CD8-positive, alpha-beta memory T cell (primary cell): ENCODE data around the gene GNB2. TPM values are rescaled to one million over a fixed set of nuclear protein-coding genes. Genes with fewer than 3 reads are reported as not detected.

Source experiments
- CTCF ChIA-PET: fragments of 350-600 bp; sonication (Branson Sonifier 250); formaldehyde crosslinking; loops from one replicate; lab custom pipeline; 2021; ENCODE audit warnings: antibody characterized with exemption; lab: Charles Lee
- POLR2A ChIA-PET: fragments of 350-600 bp; sonication (Branson Sonifier 250); formaldehyde crosslinking; loops from one replicate; lab custom pipeline; 2021; ENCODE audit warnings: antibody characterized with exemption; lab: Charles Lee
- DNase-seq, 5 donors: peaks; one replicate each; pipeline versions ENCODE4 v3.0.0 to v3.0.0-alpha.2; 2020 to 2022; ENCODE audit warnings: mixed read lengths in 1 of 5
- H3K27ac ChIP-seq: one replicate; pipeline ENCODE4 v1.7.0; 2013; ENCODE audit warnings: low read depth, mild to moderate bottlenecking, low read length, moderate library complexity
- H3K27me3 ChIP-seq: 2 replicates; pipeline ENCODE4 v1.7.0; 2013; ENCODE audit warnings: low read length, mild to moderate bottlenecking; ENCODE audit not compliant: insufficient read depth, poor library complexity, severe bottlenecking
- H3K36me3 ChIP-seq: 2 replicates; pipeline ENCODE4 v1.7.0; 2013; ENCODE audit warnings: mild to moderate bottlenecking, low read length, moderate library complexity; ENCODE audit not compliant: insufficient read depth
- H3K4me1 ChIP-seq: 2 replicates; pipeline ENCODE4 v1.7.0; 2013; ENCODE audit warnings: mild to moderate bottlenecking, low read length, moderate library complexity; ENCODE audit not compliant: insufficient read depth
- H3K4me3 ChIP-seq: 2 replicates; pipeline ENCODE4 v1.7.0; 2013; ENCODE audit warnings: mild to moderate bottlenecking, low read length
- H3K9me3 ChIP-seq: 2 replicates; pipeline ENCODE4 v1.7.0; 2013; ENCODE audit warnings: mild to moderate bottlenecking, low read length
- H3K27ac Mint-ChIP-seq, 8 donors: one replicate each; pipeline ENCODE4 v1.8.0; 2020 to 2021; ENCODE audit warnings: mixed read lengths in 8 of 8, mild to moderate bottlenecking in 6 of 8, inconsistent platforms in 3 of 8, moderate library complexity in 3 of 8
- H3K27me3 Mint-ChIP-seq, 2 donors: one replicate each; pipeline ENCODE4 v1.8.0; 2020 to 2021; ENCODE audit warnings: mixed read lengths in 2 of 2, mild to moderate bottlenecking in 1 of 2, moderate library complexity in 1 of 2
- H3K36me3 Mint-ChIP-seq, 3 donors: one replicate each; pipeline ENCODE4 v1.8.0; 2020 to 2021; ENCODE audit warnings: mixed read lengths in 3 of 3, inconsistent platforms in 1 of 3, mild to moderate bottlenecking in 1 of 3
- H3K4me1 Mint-ChIP-seq, 3 donors: one replicate each; pipeline ENCODE4 v1.8.0; 2020 to 2021; ENCODE audit warnings: mixed read lengths in 3 of 3, inconsistent platforms in 1 of 3, mild to moderate bottlenecking in 1 of 3
- H3K4me3 Mint-ChIP-seq, 7 donors: one replicate each; pipeline ENCODE4 v1.8.0; 2020 to 2021; ENCODE audit warnings: mixed read lengths in 7 of 7, mild to moderate bottlenecking in 6 of 7, moderate library complexity in 4 of 7, inconsistent platforms in 2 of 7
- H3K9me3 Mint-ChIP-seq, 5 donors: one replicate each; pipeline ENCODE4 v1.8.0; 2020 to 2022; ENCODE audit warnings: mixed read lengths in 5 of 5, mild to moderate bottlenecking in 3 of 5, moderate library complexity in 2 of 5, inconsistent platforms in 1 of 5
- polyA plus RNA-seq: library from polyadenylated mRNA; unstranded; fragments of 300-500 nt; fragmentation: Illumina TruSeq; gene quantifications from one replicate; pipeline ENCODE4 v1.2.3, GENCODE V29; 2021
- total RNA-seq, 2 experiments: library from RNA; stranded (reverse); gene quantifications; one replicate each; pipeline ENCODE4 v1.2.3, GENCODE V29; 2021

The GNB2 gene
- total and polyA plus RNA-seq, 3 experiments from 2014 or later, result 62.9 to 262 (median 253) TPM

DNA sequence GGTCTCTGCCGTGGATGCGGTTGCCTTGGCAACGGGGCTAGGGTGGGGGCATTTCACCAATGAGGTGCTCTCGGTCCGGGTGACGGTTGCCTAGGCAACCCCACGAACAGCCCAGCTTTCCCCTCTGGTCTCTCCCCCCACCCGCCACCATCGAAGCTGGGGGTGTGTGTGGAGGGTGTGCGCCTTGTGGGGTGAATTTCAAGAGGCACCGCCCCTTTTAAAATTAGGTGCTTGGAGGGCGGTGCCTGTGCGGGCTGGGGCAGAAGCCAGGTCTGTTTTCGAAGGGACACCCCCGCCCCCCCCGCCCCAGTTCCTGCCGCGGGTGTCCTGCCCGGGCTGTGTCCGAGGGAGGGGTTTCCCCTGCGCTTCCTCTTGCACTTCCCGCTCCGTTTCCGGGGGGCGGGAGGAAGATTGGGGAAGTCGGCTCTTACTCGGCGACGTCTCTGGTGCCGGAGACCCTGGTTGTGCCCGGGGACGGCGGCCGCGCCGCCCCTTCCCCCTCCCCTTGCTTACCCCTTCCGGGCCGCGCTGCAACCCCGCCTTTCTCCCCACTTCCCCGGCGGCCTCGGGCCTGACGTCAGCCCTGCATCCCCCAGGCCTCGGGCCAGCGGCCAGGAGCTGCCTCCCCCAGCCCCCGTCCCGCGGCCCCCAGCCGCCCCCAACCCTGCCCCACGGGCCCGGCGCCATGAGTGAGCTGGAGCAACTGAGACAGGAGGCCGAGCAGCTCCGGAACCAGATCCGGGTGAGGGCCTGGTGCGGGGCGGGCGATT lies 2.2 kb downstream of the GNB2 start:
- ChIA-PET CTCF (interaction anchor here (1.4 to 8.8 kb wide), 4 partner anchors 17 to 176 kb away, joined by 3 to 91 read pairs (median 13); partner anchors contain the start of genes GIGYF1, POP7 and SLC12A9), POLR2A (interaction anchor here (0.6 to 3.3 kb wide), 8 partner anchors 14 to 247 kb away, joined by 3 to 14 read pairs (median 4); partner anchors contain the start of genes FBXO24, LRCH4, MOSPD3 and POP7)
- H3K36me3 Mint-ChIP-seq, result peaks cover 0 to 49% (median 0%) of the 10 kb centered on the region in 3 donors
- H3K27me3 ChIP-seq, result no peaks in the 10 kb centered on the region
- H3K9me3 Mint-ChIP-seq, result peaks cover 0 to 1% (median 0%) of the 10 kb centered on the region in 5 donors
- peak overlapping the region; percentile 88 to 98 (median 93) for H3K4me3 Mint-ChIP-seq
- peaks cover 0 to 6% of the 10 kb centered on the region in 2 donors for H3K27me3 Mint-ChIP-seq
- H3K36me3 ChIP-seq, result peaks cover 28% of the 10 kb centered on the region
- DNase-seq, result peak; percentile 89 to 98 (median 93)
- peak overlapping the region; percentile 56 for H3K4me3 ChIP-seq
- no peaks in the 10 kb centered on the region for H3K9me3 ChIP-seq
- H3K27ac Mint-ChIP-seq, result peak overlapping the region; percentile 92 to 99 (median 94)
- peaks cover 20 to 41% (median 28%) of the 10 kb centered on the region in 3 donors for H3K4me1 Mint-ChIP-seq
- peaks cover 23% of the 10 kb centered on the region for H3K4me1 ChIP-seq
- peak overlapping the region; percentile 89 for H3K27ac ChIP-seq

DNA sequence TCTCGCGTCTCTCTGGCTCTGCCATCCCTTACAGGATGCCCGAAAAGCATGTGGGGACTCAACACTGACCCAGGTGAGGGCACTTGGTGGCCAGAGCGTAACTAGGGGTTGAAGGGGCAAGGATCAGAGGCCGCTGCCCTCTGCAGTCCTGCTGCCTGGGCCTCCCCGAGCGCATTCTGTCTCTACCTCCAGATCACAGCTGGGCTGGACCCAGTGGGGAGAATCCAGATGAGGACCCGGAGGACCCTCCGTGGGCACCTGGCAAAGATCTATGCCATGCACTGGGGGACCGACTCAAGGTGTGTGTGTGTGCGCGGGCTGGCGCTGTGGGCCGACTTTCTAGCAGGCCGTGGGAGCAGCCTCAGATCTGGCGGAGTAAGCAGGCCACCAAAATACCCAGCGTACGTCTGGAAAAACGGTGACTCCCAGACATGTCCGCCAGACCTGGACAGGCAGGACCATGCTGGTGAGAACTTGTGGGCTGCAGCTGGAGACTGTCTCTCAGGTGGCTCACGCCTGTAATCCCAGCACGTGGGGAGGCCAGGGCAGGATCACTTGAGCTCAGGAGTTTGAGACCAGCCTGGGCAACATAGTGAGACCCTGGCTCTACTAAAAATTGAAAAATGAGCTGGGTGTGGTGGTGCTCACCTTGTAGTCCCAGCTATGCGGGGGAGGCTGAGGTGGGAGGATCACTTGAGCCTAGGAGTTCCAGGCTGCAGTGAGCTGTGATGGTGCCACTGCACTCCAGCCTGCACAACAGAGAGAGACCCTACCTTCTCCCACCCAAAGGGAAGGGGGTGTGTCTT lies 3.2 kb downstream of the GNB2 start:
- H3K4me3 ChIP-seq, result no peak overlapping the region
- POLR2A ChIA-PET, result interaction anchor here (0.5 to 3.3 kb wide), 8 partner anchors 13 to 248 kb away, joined by 3 to 14 read pairs (median 4); partner anchors contain the start of genes FBXO24, LRCH4, MOSPD3 and ZCWPW1
- CTCF ChIA-PET, result interaction anchor here (0.8 to 8.8 kb wide), 4 partner anchors 16 to 175 kb away, joined by 3 to 91 read pairs (median 10); partner anchors contain the start of genes GIGYF1, POP7 and SLC12A9

DNA sequence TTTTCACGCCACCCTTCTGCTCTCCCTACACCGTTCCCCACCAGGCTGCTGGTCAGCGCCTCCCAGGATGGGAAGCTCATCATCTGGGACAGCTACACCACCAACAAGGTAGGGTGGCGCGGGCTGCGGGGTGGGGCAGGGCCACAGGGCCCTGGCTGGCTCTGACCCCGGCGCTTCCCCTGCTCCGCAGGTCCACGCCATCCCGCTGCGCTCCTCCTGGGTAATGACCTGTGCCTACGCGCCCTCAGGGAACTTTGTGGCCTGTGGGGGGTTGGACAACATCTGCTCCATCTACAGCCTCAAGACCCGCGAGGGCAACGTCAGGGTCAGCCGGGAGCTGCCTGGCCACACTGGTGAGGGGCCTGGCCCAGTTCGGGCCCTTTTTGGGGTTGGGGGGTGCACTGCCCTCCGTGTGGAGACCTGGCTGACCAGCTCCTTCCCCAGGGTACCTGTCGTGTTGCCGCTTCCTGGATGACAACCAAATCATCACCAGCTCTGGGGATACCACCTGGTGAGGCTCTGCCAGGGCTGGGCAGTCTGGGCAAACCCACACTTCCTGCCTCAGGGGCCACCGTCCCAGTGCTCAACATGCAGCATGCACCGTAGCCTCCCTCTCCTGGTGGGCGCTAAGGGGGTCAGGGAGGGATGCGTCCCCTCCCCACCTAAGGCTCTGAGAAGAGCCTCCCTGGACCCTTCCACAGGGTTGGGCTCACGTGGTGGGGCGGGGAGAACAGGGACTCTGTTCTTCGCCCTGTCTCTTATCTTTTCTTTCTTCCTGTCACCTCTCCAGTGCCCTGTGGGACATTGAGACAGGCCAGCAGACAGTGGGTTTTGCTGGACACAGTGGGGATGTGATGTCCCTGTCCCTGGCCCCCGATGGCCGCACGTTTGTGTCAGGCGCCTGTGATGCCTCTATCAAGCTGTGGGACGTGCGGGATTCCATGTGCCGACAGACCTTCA lies 4.0 kb downstream of the GNB2 start:
- peaks cover 28 to 51% (median 33%) of the 10 kb centered on the region in 3 donors for H3K4me1 Mint-ChIP-seq
- peaks cover 0 to 6% of the 10 kb centered on the region in 2 donors for H3K27me3 Mint-ChIP-seq
- ChIA-PET CTCF (interaction anchor here (0.8 to 8.8 kb wide), 4 partner anchors 15 to 174 kb away, joined by 3 to 91 read pairs (median 10); partner anchors contain the start of genes GIGYF1, POP7 and SLC12A9), POLR2A (interaction anchor here (0.5 to 3.3 kb wide), 6 partner anchors 15 to 103 kb away, joined by 3 to 14 read pairs (median 4); partner anchors contain the start of genes FBXO24, LRCH4, MOSPD3 and PCOLCE)
- Histone ChIP-seq H3K4me3 (no peak overlapping the region), H3K27ac (no peak overlapping the region), H3K4me1 (peaks cover 31% of the 10 kb centered on the region), H3K36me3 (peaks cover 28% of the 10 kb centered on the region), H3K27me3 (no peaks in the 10 kb centered on the region), H3K9me3 (no peaks in the 10 kb centered on the region)
- H3K36me3 Mint-ChIP-seq, result peaks cover 0 to 62% (median 0%) of the 10 kb centered on the region in 3 donors
- H3K4me3 Mint-ChIP-seq, result peak overlapping the region; percentile 28 to 84 (median 67)
- no peak for DNase-seq
- peaks cover 0 to 1% (median 0%) of the 10 kb centered on the region in 5 donors for H3K9me3 Mint-ChIP-seq
- H3K27ac Mint-ChIP-seq, result peak overlapping the region; percentile 63 to 99 (median 88)

More for the DNA sequence above, 3.2 kb downstream of the GNB2 start:
- Histone ChIP-seq H3K9me3 (no peaks in the 10 kb centered on the region), H3K27me3 (no peaks in the 10 kb centered on the region), H3K4me1 (peaks cover 29% of the 10 kb centered on the region), H3K36me3 (peaks cover 28% of the 10 kb centered on the region), H3K27ac (peak overlapping the region; percentile 89)
- Mint-ChIP-seq H3K27me3 (peaks cover 0 to 6% of the 10 kb centered on the region in 2 donors), H3K9me3 (peaks cover 0 to 1% (median 0%) of the 10 kb centered on the region in 5 donors), H3K36me3 (peaks cover 0 to 54% (median 0%) of the 10 kb centered on the region in 3 donors), H3K4me1 (peaks cover 27 to 50% (median 33%) of the 10 kb centered on the region in 3 donors), H3K27ac (peak overlapping the region; percentile 86 to 99 (median 92)), H3K4me3 (peak overlapping the region; percentile 76 to 98 (median 93))
- peak in 1 of 5 donors; percentile 58 for DNase-seq

- Mint-ChIP-seq H3K27ac (peak overlapping the region in 5 of 8 donors; percentile 29 to 82 (median 60)), H3K4me3 (peak overlapping the region in 3 of 7 donors; percentile 34 to 83 (median 45))
- POLR2A ChIA-PET, result interaction anchor here (1.0 to 1.7 kb wide), 2 partner anchors 14 to 76 kb away, joined by 4 to 5 read pairs; partner anchors contain the start of gene PCOLCE
Observed at GRCh38 chr7:100678291-100678984, 4.9 kb downstream of the GNB2 start.

GRCh38 chr7:100679129-100679926 lies 5.8 kb downstream of the GNB2 start:
- no peak for DNase-seq
- Histone ChIP-seq H3K9me3 (no peaks in the 10 kb centered on the region), H3K36me3 (peaks cover 28% of the 10 kb centered on the region), H3K4me3 (no peak overlapping the region), H3K27me3 (no peaks in the 10 kb centered on the region), H3K27ac (no peak overlapping the region), H3K4me1 (peaks cover 24% of the 10 kb centered on the region)
- H3K4me1 Mint-ChIP-seq, result peaks cover 29 to 46% (median 33%) of the 10 kb centered on the region in 3 donors
- ChIA-PET POLR2A (interaction anchor here (0.6 to 2.0 kb wide), 5 partner anchors 10 to 681 kb away, joined by 3 to 12 read pairs (median 9); partner anchors contain the start of genes FBXO24 and LRCH4), CTCF (interaction anchor here (0.7 to 8.8 kb wide), 4 partner anchors 13 to 115 kb away, joined by 3 to 91 read pairs (median 12); partner anchors contain the start of genes GIGYF1 and POP7)
- peaks cover 0 to 2% of the 10 kb centered on the region in 2 donors for H3K27me3 Mint-ChIP-seq
- peaks cover 0 to 70% (median 0%) of the 10 kb centered on the region in 3 donors for H3K36me3 Mint-ChIP-seq
- H3K9me3 Mint-ChIP-seq, result peaks cover 0 to 1% (median 0%) of the 10 kb centered on the region in 5 donors
- peak overlapping the region in 6 of 8 donors; percentile 12 to 94 (median 68) for H3K27ac Mint-ChIP-seq
- H3K4me3 Mint-ChIP-seq, result no peak overlapping the region

More at GRCh38 chr7:100678291-100678984, 4.9 kb downstream of the GNB2 start:
- Histone ChIP-seq H3K9me3 (no peaks in the 10 kb centered on the region), H3K27me3 (no peaks in the 10 kb centered on the region), H3K27ac (no peak overlapping the region), H3K4me1 (peaks cover 24% of the 10 kb centered on the region), H3K36me3 (peaks cover 28% of the 10 kb centered on the region), H3K4me3 (no peak overlapping the region)
- Mint-ChIP-seq H3K27me3 (peaks cover 0 to 6% of the 10 kb centered on the region in 2 donors), H3K9me3 (peaks cover 0 to 1% (median 0%) of the 10 kb centered on the region in 5 donors), H3K36me3 (peaks cover 0 to 67% (median 0%) of the 10 kb centered on the region in 3 donors), H3K4me1 (peaks cover 29 to 46% (median 33%) of the 10 kb centered on the region in 3 donors)
- CTCF ChIA-PET, result interaction anchor here (3.5 to 8.8 kb wide), 2 partner anchors 14 to 27 kb away, joined by 18 to 91 read pairs; partner anchors contain the start of genes GIGYF1 and POP7
- no peak for DNase-seq
